ENCODE results near the gene MUSTN1.

Gene MUSTN1

DNA sequence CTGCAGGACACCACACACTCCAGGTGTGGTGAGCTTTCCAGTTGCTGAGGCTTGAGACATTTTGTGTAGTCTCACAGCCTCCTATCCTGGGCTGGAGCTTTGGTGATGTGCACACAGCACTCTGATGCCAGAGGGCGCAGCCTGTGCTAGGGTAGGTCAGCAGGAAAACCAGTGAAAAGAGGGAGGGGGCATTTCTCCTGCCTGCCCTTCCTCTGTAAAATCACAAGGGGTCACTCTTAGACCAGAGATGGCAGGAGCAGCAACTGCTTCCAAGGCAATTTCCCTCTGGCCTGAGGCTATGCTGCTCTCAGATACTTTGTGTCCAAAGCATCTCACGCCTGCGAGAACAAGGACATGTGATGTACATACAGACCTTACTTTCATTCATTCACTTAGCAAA, 16.5 kb upstream of the MUSTN1 start:
- DNase-seq: peak; percentile 73

DNA sequence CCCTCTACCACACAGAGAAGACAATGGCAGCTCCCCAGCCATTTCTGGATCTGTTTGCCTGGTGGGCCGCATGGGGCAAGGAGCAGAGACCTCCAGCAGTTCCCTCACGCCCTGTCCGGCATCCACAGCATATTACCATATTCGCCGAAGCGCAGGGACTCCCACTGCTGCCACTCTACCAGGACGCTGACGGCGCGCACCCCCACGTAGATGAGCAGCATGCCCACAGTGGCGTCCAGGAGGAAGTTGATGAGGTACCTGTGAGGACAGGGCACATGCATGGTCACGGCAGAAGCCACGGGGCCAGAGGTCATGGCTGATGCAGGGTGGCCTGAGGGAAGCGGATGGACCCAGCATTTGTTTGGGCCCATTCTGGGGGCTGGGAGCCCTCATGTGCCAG, 14.8 kb upstream of the MUSTN1 start:
- DNase-seq: no peak

DNA sequence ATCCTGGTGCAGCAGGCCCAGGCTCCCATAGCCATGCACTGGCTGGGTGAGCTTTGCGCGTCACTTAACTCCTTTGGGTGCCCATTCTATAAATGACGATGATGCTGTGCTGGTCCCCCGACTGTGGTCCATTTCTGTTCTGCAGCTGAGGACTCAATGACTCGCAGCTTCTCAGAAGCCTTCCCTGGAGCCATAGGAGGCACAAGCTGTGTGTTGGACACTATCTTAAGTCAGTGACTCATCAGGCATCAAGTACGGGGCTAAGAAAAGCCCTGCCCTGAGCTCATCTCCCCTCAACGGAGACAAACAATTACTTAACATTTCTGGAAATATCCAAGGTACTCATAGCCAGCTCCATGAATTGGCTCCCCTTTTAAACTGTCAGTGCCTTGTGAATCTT, 13.8 kb upstream of the MUSTN1 start:
- no peak for DNase-seq

GRCh38 chr3:52847726-52848125, 12.9 kb upstream of the MUSTN1 start:
- no peak for DNase-seq

DNA sequence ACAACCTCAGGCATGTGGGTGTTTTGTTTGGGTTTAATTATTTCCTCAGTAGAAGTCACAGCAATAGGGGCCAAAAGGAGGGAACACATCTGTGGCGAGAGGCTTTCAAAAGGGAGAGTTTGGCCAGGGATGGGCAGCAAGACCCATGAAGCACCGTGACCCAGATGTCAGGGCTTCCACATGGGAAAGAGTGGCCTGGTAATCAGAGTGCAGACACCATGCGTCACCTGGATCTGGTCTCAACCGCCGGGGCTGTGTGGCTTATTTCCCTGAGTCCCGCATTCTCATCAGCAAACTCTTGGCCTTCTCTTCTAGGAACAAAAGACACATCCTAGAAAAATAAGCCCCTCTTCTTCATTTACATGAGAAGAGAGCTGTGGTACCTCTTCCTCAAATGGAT, 12.4 kb upstream of the MUSTN1 start:
- DNase-seq: no peak

DNA sequence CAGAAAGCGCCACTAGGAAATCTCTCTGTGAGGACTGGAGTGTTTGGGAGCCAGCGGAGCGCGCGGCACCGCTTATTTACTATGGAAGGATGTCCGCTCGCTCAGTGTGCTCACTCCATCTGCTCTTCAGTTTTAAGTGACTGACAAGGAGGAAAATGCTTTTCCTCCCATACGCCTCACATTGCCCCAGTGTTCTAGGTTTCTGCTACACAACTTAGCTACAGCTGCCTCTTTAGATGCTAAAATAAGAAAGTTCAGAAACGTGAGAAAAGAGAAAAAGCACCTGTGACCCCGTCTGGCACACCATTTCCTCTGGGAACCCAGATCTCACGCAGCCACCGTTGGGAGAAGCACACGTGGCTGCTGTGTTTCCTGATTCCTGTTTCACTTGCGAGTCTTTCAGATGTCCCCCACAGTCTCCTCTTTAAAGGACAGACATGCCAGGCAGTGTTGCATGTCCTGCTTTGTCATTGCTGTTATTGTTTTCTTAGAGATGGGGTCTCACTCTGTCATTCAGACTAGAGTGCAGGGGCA, 11.7 kb upstream of the MUSTN1 start:
- no peak for DNase-seq

- no peak for DNase-seq
Observed at GRCh38 chr3:52845691-52846431, 11.0 kb upstream of the MUSTN1 start.

DNA sequence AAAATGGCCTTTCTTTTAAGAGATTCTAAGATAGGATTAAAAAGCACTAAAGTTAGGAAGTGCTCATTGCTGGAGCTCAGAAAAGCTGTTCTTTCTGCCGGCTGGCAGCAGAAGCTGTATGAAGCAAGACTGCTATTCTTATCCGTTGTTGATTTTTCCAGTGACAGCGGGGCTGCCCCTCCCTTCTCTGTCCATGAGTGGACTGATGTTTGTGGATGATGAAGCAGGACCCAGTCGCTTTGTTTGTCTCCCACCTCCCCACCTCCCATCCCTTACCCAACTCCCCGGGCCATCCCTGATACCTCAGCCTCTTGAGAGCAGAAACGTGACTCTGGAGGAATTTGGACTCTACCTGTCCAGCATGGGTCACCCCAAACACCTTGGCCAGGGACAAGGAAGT, 10.3 kb upstream of the MUSTN1 start:
- DNase-seq: no peak

GRCh38 chr3:52844290-52844975, 9.6 kb upstream of the MUSTN1 start:
- DNase-seq: no peak

GRCh38 chr3:52843881-52844280, 9.1 kb upstream of the MUSTN1 start:
- DNase-seq: no peak

GRCh38 chr3:52843108-52843865, 8.5 kb upstream of the MUSTN1 start:
- DNase-seq: no peak

DNA sequence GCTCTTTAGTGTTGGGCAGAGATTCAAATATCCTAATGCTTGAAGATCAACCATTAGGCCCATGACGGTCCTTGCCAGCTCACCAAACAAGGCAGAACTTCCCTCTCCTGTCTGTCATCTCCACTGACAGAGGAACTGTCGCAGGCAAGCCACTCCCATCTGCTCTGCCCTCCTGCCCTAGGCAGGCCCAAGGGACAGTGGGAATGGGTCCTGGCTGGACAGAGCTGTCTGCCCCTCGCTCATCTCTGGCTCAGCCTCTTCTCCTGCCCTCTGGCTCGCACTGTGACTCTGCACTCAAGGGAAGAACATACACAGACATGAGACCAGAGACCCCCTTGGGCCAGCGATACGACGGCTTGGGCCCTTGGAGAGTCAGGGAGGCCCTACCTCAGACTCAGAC, 7.6 kb upstream of the MUSTN1 start:
- DNase-seq: no peak

DNA sequence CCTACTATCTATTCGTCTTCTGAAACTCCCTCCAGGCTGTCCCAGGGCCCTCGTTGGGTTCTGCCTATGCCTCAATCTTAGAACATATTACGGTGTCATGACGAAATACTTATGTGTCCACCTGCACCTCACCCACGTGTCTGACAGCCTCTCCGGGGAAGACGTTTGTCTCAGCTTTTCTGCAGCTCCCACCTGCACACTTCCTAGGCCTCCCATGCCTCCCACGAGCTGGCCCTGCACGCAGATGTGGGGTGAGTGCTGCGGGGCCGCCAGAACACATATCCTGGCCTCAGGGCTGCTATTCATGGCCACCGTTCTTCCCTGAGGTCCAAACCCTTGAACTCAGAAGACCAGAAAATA, 7.1 kb upstream of the MUSTN1 start:
- no peak for DNase-seq

DNA sequence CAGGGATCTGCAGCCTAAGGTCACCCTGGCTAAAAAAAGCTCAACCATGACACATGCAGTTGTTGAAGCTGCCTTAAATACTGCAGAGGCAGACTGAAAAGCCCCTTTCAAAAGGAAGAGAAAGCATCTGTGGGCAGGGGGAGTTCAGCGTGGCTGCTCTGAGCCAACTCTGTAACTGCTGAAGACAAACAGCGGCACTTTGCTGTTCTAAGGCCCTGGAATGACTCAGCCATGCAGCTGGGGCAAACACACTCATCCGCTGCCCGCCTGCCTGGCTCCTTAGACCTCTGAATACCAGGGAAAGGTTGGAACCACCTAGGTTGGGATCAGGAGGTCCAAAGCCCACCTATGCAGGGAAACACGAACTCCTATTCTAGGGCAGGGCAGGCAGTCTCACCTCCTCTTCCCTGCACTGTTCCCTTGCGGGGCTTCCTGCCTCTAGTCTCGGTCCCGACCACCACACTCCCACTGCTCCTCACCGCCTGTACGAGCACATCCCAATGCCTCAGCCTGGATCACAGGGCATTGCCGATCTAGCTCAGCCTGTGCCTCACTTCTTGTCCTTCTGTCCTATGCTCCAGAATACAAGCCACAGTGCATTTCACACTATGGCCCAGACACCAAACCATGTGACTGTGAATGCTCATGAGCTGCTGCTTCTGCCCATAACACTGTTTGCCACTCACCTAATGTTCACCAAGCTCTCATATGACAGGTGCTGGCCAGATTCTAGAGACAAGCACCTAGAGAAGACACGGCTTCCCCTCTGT, 6.6 kb upstream of the MUSTN1 start:
- no peak for DNase-seq

DNA sequence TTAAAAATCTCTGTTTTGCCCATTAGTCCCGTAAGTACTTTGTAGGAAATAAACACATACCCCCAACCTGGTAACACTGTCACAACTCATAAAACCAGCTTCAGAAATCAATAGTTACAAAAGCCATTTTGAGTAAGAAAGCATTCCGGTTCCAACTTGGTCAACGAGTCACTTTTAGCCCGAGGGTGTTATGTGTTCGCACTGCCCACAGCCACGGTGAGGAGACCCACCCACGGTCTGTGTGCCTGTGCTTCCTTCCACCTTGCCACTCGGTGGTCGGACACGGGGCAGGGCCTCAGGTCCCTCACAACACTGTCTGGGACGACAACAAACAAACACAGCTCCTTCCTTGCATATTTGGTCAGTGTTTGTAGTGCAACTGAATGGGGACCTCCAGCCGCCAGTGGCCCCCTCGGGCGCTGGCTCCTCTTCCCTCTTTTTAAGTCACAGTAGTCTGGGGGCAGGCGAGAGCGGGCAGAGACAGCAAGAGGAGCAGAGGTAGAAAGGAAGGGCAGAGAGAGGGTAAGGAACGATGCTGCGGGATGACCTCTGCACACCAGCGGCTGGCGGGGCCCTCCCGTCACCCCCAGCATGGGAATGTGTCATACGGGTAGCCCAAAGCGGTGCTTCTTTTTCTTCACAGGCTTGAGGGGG, 5.2 kb upstream of the MUSTN1 start:
- no peak for DNase-seq

- no peak for DNase-seq
Observed at GRCh38 chr3:52839268-52839575, 4.4 kb upstream of the MUSTN1 start.

DNA sequence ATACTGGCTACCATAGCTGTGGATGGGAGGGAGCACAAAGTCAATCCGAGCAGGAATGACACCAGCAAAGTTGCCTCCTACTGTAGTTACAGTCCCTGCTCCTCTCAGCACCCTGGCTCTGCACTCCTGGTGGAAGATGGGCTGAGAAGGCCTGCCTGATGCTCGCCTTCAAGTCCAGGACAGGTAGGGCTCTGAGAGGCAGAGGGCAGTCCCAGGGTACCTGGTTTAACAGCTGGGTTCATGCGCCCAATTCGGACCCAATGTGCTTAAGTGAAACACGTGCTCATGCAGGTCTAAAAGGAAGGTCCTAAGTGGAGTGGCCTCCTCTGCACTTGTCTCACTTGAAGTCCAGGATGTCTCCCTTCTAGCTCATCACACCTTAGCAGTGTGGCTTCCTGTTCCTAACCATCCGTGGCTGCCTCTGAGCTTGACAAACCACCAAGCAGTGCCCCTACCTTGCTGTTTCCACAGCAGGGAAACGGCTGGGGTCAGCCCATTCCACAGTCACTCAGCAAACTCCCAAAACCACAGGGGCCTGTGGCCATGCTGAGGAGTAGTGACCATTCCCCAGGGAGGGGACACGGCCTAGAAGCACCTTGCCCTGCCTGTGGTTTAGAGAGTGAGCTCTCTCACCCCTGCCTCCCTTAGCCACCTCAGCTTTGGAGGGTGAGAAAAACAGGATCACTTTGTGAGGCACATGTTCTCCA, 3.9 kb upstream of the MUSTN1 start:
- DNase-seq: no peak

GRCh38 chr3:52836986-52837385, 2.2 kb upstream of the MUSTN1 start:
- DNase-seq: no peak

GRCh38 chr3:52836471-52836845, 1.6 kb upstream of the MUSTN1 start:
- no peak for DNase-seq

DNA sequence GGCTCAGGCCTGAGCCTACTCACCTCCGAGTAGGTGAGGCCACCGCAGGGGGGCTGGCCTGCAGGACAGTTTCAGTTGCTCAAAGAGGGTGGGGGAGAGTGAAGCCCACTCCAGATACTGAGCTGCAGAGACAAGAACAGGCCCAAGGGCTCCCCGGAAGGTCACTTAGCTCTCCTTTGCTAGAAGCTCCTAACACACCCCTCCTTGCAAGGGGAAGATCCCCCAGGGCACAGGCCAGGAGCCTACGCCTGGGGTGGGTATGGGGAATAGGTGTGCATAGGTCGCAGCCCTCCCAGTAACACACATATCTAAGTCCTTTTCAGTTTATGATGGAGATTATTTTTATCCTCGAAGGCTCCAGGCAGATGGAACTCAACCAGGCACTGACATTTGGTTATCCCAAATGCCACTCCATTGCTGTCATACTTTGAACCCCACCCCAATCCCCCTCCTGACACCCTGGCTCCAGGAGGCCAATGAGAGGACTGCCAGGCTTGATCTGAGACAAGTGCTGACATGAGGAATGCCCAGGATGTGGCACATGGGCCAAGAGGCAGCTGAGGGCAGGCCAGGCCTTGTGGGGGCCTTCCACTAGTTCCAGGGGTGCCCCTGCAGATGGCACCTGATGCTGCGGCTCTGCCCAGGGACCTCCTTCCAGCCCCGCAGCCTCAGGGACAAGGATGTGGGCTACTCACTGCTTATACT, 1.1 kb upstream of the MUSTN1 start:
- DNase-seq: no peak

GRCh38 chr3:52833202-52833601, 1.6 kb downstream of the MUSTN1 start:
- DNase-seq: no peak

Measured in NCI-H69 (cell line).